Parathyroid adenoma (tissue), 2 donors: ENCODE measurements around the gene NOL6.
"Not testable (repeated sequence)": the region's sequence is repeated elsewhere in the genome, so short reads cannot be mapped to it uniquely, and the experiment has no call there.

ENCODE experiments used
- H2AFZ ChIP-seq: fragments of 300-600 bp; sonication (generic); one replicate; pipeline ENCODE4 v1.7.0; 2017; ENCODE audit warnings: antibody characterized with exemption, mild to moderate bottlenecking
- H3K27ac ChIP-seq: fragments of 300-600 bp; sonication (generic); one replicate; pipeline ENCODE4 v1.7.0; 2017
- H3K27me3 ChIP-seq: fragments of 300-600 bp; sonication (generic); one replicate; pipeline ENCODE4 v1.7.0; 2017; ENCODE audit warnings: low read length; ENCODE audit not compliant: control insufficient read depth, insufficient read depth
- H3K36me3 ChIP-seq: fragments of 300-600 bp; sonication (generic); one replicate; pipeline ENCODE4 v1.7.0; 2017; ENCODE audit warnings: low read length; ENCODE audit not compliant: control insufficient read depth, insufficient read depth
- H3K4me1 ChIP-seq: fragments of 300-600 bp; sonication (generic); one replicate; pipeline ENCODE4 v1.7.0; 2017; ENCODE audit warnings: control low read depth
- H3K4me2 ChIP-seq: fragments of 300-600 bp; sonication (generic); one replicate; pipeline ENCODE4 v1.7.0; 2017; ENCODE audit warnings: low read length
- H3K4me3 ChIP-seq: fragments of 300-600 bp; sonication (generic); one replicate; pipeline ENCODE4 v1.7.0; 2017; ENCODE audit warnings: low read depth, low read length
- H3K79me2 ChIP-seq: fragments of 300-600 bp; sonication (generic); one replicate; pipeline ENCODE4 v1.7.0; 2017; ENCODE audit warnings: control low read depth
- H3K9ac ChIP-seq: fragments of 300-600 bp; sonication (generic); one replicate; pipeline ENCODE4 v1.7.0; 2017; ENCODE audit warnings: mild to moderate bottlenecking
- H3K9me3 ChIP-seq: fragments of 300-600 bp; sonication (generic); one replicate; pipeline ENCODE4 v1.7.0; 2017; ENCODE audit warnings: low read length; ENCODE audit not compliant: control insufficient read depth
- CTCF ChIP-seq: fragments of 300-600 bp; sonication (generic); IDR thresholded peaks from one replicate; pipeline ENCODE4 v1.7.0; 2017; ENCODE audit warnings: antibody characterized with exemption, mild to moderate bottlenecking
- donor health status: primary hyperparathyroidism.

NOL6 gene

GRCh38 chr9:33425128-33425533 lies 48.6 kb downstream of the NOL6 start:
- no peak overlapping the region for H3K9ac ChIP-seq
- H3K27ac ChIP-seq: no peak overlapping the region
- no peak overlapping the region for H2AFZ ChIP-seq
- H3K4me1 ChIP-seq: no peaks in the 10 kb centered on the region
- no peaks in the 10 kb centered on the region for H3K9me3 ChIP-seq
- H3K4me2 ChIP-seq: no peak overlapping the region
- TF ChIP-seq CTCF: no peak
- H3K4me3 ChIP-seq: no peak overlapping the region
- no peaks in the 10 kb centered on the region for H3K27me3 ChIP-seq
- H3K36me3 ChIP-seq: no peaks in the 10 kb centered on the region
- H3K79me2 ChIP-seq: no peaks in the 10 kb centered on the region

GRCh38 chr9:33424492-33424891 lies 49.2 kb downstream of the NOL6 start:
- not testable (repeated sequence) for H2AFZ ChIP-seq, H3K4me3 ChIP-seq, H3K36me3 ChIP-seq, H3K4me1 ChIP-seq, H3K79me2 ChIP-seq, H3K9ac ChIP-seq, H3K27ac ChIP-seq, H3K9me3 ChIP-seq, H3K27me3 ChIP-seq, H3K4me2 ChIP-seq

GRCh38 chr9:33424043-33424442 lies 49.7 kb downstream of the NOL6 start:
- H3K27ac ChIP-seq: not testable (repeated sequence)

GRCh38 chr9:33419708-33420303 lies 53.9 kb downstream of the NOL6 start:
- H3K27me3 ChIP-seq: no peaks in the 10 kb centered on the region
- no peak overlapping the region for H3K4me3 ChIP-seq
- H3K36me3 ChIP-seq: no peaks in the 10 kb centered on the region
- H3K4me2 ChIP-seq: no peak overlapping the region
- H2AFZ ChIP-seq: no peak overlapping the region
- TF ChIP-seq CTCF: no peak
- no peaks in the 10 kb centered on the region for H3K4me1 ChIP-seq
- H3K9ac ChIP-seq: no peak overlapping the region
- H3K9me3 ChIP-seq: no peaks in the 10 kb centered on the region
- no peak overlapping the region for H3K27ac ChIP-seq
- no peaks in the 10 kb centered on the region for H3K79me2 ChIP-seq

More at GRCh38 chr9:33424043-33424442, 49.7 kb downstream of the NOL6 start:
- not testable (repeated sequence) for H3K4me3 ChIP-seq, H3K4me1 ChIP-seq, H2AFZ ChIP-seq, H3K27me3 ChIP-seq, H3K4me2 ChIP-seq, H3K9me3 ChIP-seq, H3K36me3 ChIP-seq, H3K9ac ChIP-seq, H3K79me2 ChIP-seq

GRCh38 chr9:33418090-33418489 lies 55.6 kb downstream of the NOL6 start:
- Histone ChIP-seq H3K4me2 (no peak overlapping the region), H3K36me3 (no peaks in the 10 kb centered on the region), H3K4me1 (no peaks in the 10 kb centered on the region), H3K27me3 (no peaks in the 10 kb centered on the region), H3K4me3 (no peak overlapping the region), H3K79me2 (no peaks in the 10 kb centered on the region), H2AFZ (no peak overlapping the region), H3K9me3 (no peaks in the 10 kb centered on the region), H3K27ac (no peak overlapping the region), H3K9ac (no peak overlapping the region)
- no peak for TF ChIP-seq CTCF

- Histone ChIP-seq H3K4me1 (no peaks in the 10 kb centered on the region), H2AFZ (no peak overlapping the region), H3K9ac (no peak overlapping the region), H3K79me2 (no peaks in the 10 kb centered on the region), H3K27me3 (no peaks in the 10 kb centered on the region), H3K4me3 (no peak overlapping the region), H3K9me3 (no peaks in the 10 kb centered on the region), H3K4me2 (no peak overlapping the region), H3K36me3 (no peaks in the 10 kb centered on the region), H3K27ac (no peak overlapping the region)
- no peak for TF ChIP-seq CTCF
These were observed 56.7 kb downstream of the NOL6 start for GRCh38 chr9:33416996-33417395.
